RWPE2 (cell line): ENCODE data around the gene PLEKHG2.
"Not testable (repeated sequence)": the region's sequence is repeated elsewhere in the genome, so short reads cannot be mapped to it uniquely, and the experiment has no call there.

Experiments
- ATAC-seq: fragments of 200-7000 bp; cut with Tn5 transposase; 3 replicates; pipeline ENCODE4 v1.9.1; 2021; ENCODE audit warnings: low read depth
- DNase-seq: peaks from one replicate; pipeline ENCODE4 v3.0.0-alpha.2; 2020; ENCODE audit warnings: low spot score
- H3K27ac ChIP-seq: fragments of 450-650 bp; 2 replicates; pipeline ENCODE4 v1.5.1; 2017; ENCODE audit warnings: mild to moderate bottlenecking; ENCODE audit not compliant: poor library complexity, severe bottlenecking
- H3K27me3 ChIP-seq: fragments of 250-450 bp; sonication (Bioruptor Pico); 2 replicates; pipeline ENCODE4 v1.5.1; 2021; ENCODE audit warnings: mild to moderate bottlenecking, moderate library complexity; ENCODE audit not compliant: insufficient read depth, poor library complexity, severe bottlenecking
- H3K36me3 ChIP-seq: fragments of 250-450 bp; sonication (Bioruptor Pico); 2 replicates; pipeline ENCODE4 v1.5.1; 2020; ENCODE audit warnings: low read depth, mild to moderate bottlenecking, moderate library complexity
- H3K4me1 ChIP-seq: fragments of 250-450 bp; sonication (Bioruptor Pico); 2 replicates; pipeline ENCODE4 v1.5.1; 2021; ENCODE audit warnings: mild to moderate bottlenecking, moderate library complexity; ENCODE audit not compliant: insufficient read depth, poor library complexity, severe bottlenecking
- H3K4me3 ChIP-seq: fragments of 250-450 bp; sonication (Bioruptor Pico); 2 replicates; pipeline ENCODE4 v1.5.1; 2021; ENCODE audit warnings: mild to moderate bottlenecking, moderate library complexity; ENCODE audit not compliant: severe bottlenecking
- H3K9me3 ChIP-seq: fragments of 250-450 bp; sonication (Bioruptor Pico); 2 replicates; pipeline ENCODE4 v1.5.1; 2021; ENCODE audit warnings: mild to moderate bottlenecking, moderate library complexity; ENCODE audit not compliant: severe bottlenecking
- CTCF ChIP-seq: fragments of 450-650 bp; IDR thresholded peaks from one replicate; pipeline ENCODE4 v1.5.1; 2017; ENCODE audit warnings: mild to moderate bottlenecking, moderate library complexity; ENCODE audit not compliant: poor library complexity, severe bottlenecking

PLEKHG2 gene

GRCh38 chr19:39445196-39446111 is 33.0 kb downstream of the PLEKHG2 start, which contains the start of gene SUPT5H:
TSS of gene SUPT5H (plus strand) at chr19:39445582. CDS start at chr19:39445891, 309 bp downstream.
- no peak for TF ChIP-seq CTCF
- Histone ChIP-seq H3K4me3 (peak within 1 kb of the TSS; percentile 76), H3K9me3 (no peaks in the 10 kb centered on the region), H3K27ac (peak within 1 kb of the TSS; percentile 57), H3K27me3 (no peaks in the 10 kb centered on the region), H3K4me1 (peaks cover 13% of the 10 kb centered on the region), H3K36me3 (peaks cover 15% of the 10 kb centered on the region)
- DNase-seq (peak; percentile 98), ATAC-seq (peak; percentile 94)

GRCh38 chr19:39446365-39447084 is 34.1 kb downstream of the PLEKHG2 start:
- peaks cover 13% of the 10 kb centered on the region for H3K4me1 ChIP-seq
- peaks cover 21% of the 10 kb centered on the region for H3K36me3 ChIP-seq
- H3K9me3 ChIP-seq, result no peaks in the 10 kb centered on the region
- peak overlapping the region; percentile 57 for H3K27ac ChIP-seq
- DNase-seq, result no peak
- TF ChIP-seq CTCF, result no peak
- ATAC-seq, result no peak
- H3K27me3 ChIP-seq, result no peaks in the 10 kb centered on the region
- peak overlapping the region; percentile 76 for H3K4me3 ChIP-seq

- no peak overlapping the region for H3K4me3 ChIP-seq
- H3K36me3 ChIP-seq, result peaks cover 38% of the 10 kb centered on the region
- DNase-seq (no peak), ATAC-seq (0 out of 3 replicates have a peak, but pooled peaks have one; percentile 14)
- TF ChIP-seq CTCF, result no peak
- no peaks in the 10 kb centered on the region for H3K27me3 ChIP-seq
- peaks cover 13% of the 10 kb centered on the region for H3K4me1 ChIP-seq
- peak overlapping the region; percentile 31 for H3K27ac ChIP-seq
- no peaks in the 10 kb centered on the region for H3K9me3 ChIP-seq
These were observed 35.8 kb downstream of the PLEKHG2 start for GRCh38 chr19:39448271-39448670.

GRCh38 chr19:39449116-39449797 is 36.8 kb downstream of the PLEKHG2 start:
- no peaks in the 10 kb centered on the region for H3K9me3 ChIP-seq
- ATAC-seq (no peak), DNase-seq (no peak)
- no peak overlapping the region for H3K27ac ChIP-seq
- H3K4me3 ChIP-seq, result no peak overlapping the region
- TF ChIP-seq CTCF, result no peak
- H3K36me3 ChIP-seq, result peaks cover 44% of the 10 kb centered on the region
- no peaks in the 10 kb centered on the region for H3K27me3 ChIP-seq
- peaks cover 13% of the 10 kb centered on the region for H3K4me1 ChIP-seq

GRCh38 chr19:39451257-39451656 is 38.8 kb downstream of the PLEKHG2 start:
- H3K27ac ChIP-seq, H3K9me3 ChIP-seq, DNase-seq, ATAC-seq, H3K27me3 ChIP-seq, H3K4me3 ChIP-seq: not testable (repeated sequence)
- H3K4me1 ChIP-seq, result peaks cover 11% of the 10 kb centered on the region
- peaks cover 54% of the 10 kb centered on the region for H3K36me3 ChIP-seq
